ENCODE measurements around the gene CRBN. TPM values are rescaled to one million over a fixed set of nuclear protein-coding genes. Genes with fewer than 3 reads are reported as not detected.

CRBN gene
- total RNA-seq, 1 donor from 2014 or later, result 76.2 TPM

GRCh38 chr3:3119393-3119851 is 60.1 kb downstream of the CRBN start:
- Histone ChIP-seq H3K9me3 (ENCODE audit: control insufficient read depth in 3 of 3, low read length in 3 of 3) (no peaks in the 10 kb centered on the region), H3K27ac (ENCODE audit: low read depth, low read length) (no peak overlapping the region), H3K9ac (ENCODE audit: low read depth in 1 of 3, low read length in 3 of 3) (no peak overlapping the region), H3K27me3 (ENCODE audit: control insufficient read depth in 3 of 3, insufficient read depth in 3 of 3, low read length in 3 of 3) (no peaks in the 10 kb centered on the region), H3K36me3 (ENCODE audit: control insufficient read depth in 3 of 3, insufficient read depth in 3 of 3, low read length in 3 of 3) (no peaks in the 10 kb centered on the region), H3K4me1 (ENCODE audit: control insufficient read depth in 3 of 3, insufficient read depth in 3 of 3, low read length in 3 of 3) (no peaks in the 10 kb centered on the region), H3K4me3 (ENCODE audit: low read length in 3 of 3) (no peak overlapping the region)

GRCh38 chr3:3117651-3118050 is 61.8 kb downstream of the CRBN start:
- H3K4me1 ChIP-seq (ENCODE audit: control insufficient read depth in 3 of 3, insufficient read depth in 3 of 3, low read length in 3 of 3), result no peaks in the 10 kb centered on the region
- H3K9ac ChIP-seq (ENCODE audit: low read depth in 1 of 3, low read length in 3 of 3), result no peak overlapping the region
- H3K27ac ChIP-seq (ENCODE audit: low read depth, low read length), result no peak overlapping the region
- H3K36me3 ChIP-seq (ENCODE audit: control insufficient read depth in 3 of 3, insufficient read depth in 3 of 3, low read length in 3 of 3), result no peaks in the 10 kb centered on the region
- H3K27me3 ChIP-seq (ENCODE audit: control insufficient read depth in 3 of 3, insufficient read depth in 3 of 3, low read length in 3 of 3), result no peaks in the 10 kb centered on the region
- H3K9me3 ChIP-seq (ENCODE audit: control insufficient read depth in 3 of 3, low read length in 3 of 3), result no peaks in the 10 kb centered on the region
- no peak overlapping the region for H3K4me3 ChIP-seq (ENCODE audit: low read length in 3 of 3)

GRCh38 chr3:3113042-3113709 is 66.3 kb downstream of the CRBN start:
- no peaks in the 10 kb centered on the region for H3K9me3 ChIP-seq (ENCODE audit: control insufficient read depth in 3 of 3, low read length in 3 of 3)
- no peak overlapping the region for H3K9ac ChIP-seq (ENCODE audit: low read depth in 1 of 3, low read length in 3 of 3)
- no peak overlapping the region for H3K27ac ChIP-seq (ENCODE audit: low read depth, low read length)
- no peaks in the 10 kb centered on the region for H3K4me1 ChIP-seq (ENCODE audit: control insufficient read depth in 3 of 3, insufficient read depth in 3 of 3, low read length in 3 of 3)
- no peak overlapping the region for H3K4me3 ChIP-seq (ENCODE audit: low read length in 3 of 3)
- peaks cover 0 to 4% (median 0%) of the 10 kb centered on the region in 3 donors for H3K27me3 ChIP-seq (ENCODE audit: control insufficient read depth in 3 of 3, insufficient read depth in 3 of 3, low read length in 3 of 3)
- H3K36me3 ChIP-seq (ENCODE audit: control insufficient read depth in 3 of 3, insufficient read depth in 3 of 3, low read length in 3 of 3), result no peaks in the 10 kb centered on the region

GRCh38 chr3:3110749-3111361 is 68.6 kb downstream of the CRBN start:
- Histone ChIP-seq H3K9me3 (ENCODE audit: control insufficient read depth in 3 of 3, low read length in 3 of 3) (no peaks in the 10 kb centered on the region), H3K27ac (ENCODE audit: low read depth, low read length) (no peak overlapping the region), H3K4me3 (ENCODE audit: low read length in 3 of 3) (no peak overlapping the region), H3K27me3 (ENCODE audit: control insufficient read depth in 3 of 3, insufficient read depth in 3 of 3, low read length in 3 of 3) (peaks cover 0 to 4% (median 0%) of the 10 kb centered on the region in 3 donors), H3K36me3 (ENCODE audit: control insufficient read depth in 3 of 3, insufficient read depth in 3 of 3, low read length in 3 of 3) (no peaks in the 10 kb centered on the region), H3K4me1 (ENCODE audit: control insufficient read depth in 3 of 3, insufficient read depth in 3 of 3, low read length in 3 of 3) (no peaks in the 10 kb centered on the region), H3K9ac (ENCODE audit: low read depth in 1 of 3, low read length in 3 of 3) (no peak overlapping the region)

- Histone ChIP-seq H3K27ac (ENCODE audit: low read depth, low read length) (no peak within 1 kb of the TSS), H3K36me3 (ENCODE audit: control insufficient read depth in 3 of 3, insufficient read depth in 3 of 3, low read length in 3 of 3) (no peaks in the 10 kb centered on the region), H3K9ac (ENCODE audit: low read depth in 1 of 3, low read length in 3 of 3) (no peak within 1 kb of the TSS), H3K4me3 (ENCODE audit: low read length in 3 of 3) (no peak within 1 kb of the TSS), H3K9me3 (ENCODE audit: control insufficient read depth in 3 of 3, low read length in 3 of 3) (no peaks in the 10 kb centered on the region), H3K27me3 (ENCODE audit: control insufficient read depth in 3 of 3, insufficient read depth in 3 of 3, low read length in 3 of 3) (peaks cover 0 to 4% (median 0%) of the 10 kb centered on the region in 3 donors), H3K4me1 (ENCODE audit: control insufficient read depth in 3 of 3, insufficient read depth in 3 of 3, low read length in 3 of 3) (no peaks in the 10 kb centered on the region)
Observed at GRCh38 chr3:3110299-3110630, 69.2 kb downstream of the CRBN start, which contains the start of gene IL5RA. Gene IL5RA, minus strand, starts transcription at chr3:3110374. Its CDS starts 5,390 bp downstream, at chr3:3104984.

- H3K9me3 ChIP-seq (ENCODE audit: control insufficient read depth in 3 of 3, low read length in 3 of 3), result no peaks in the 10 kb centered on the region
- H3K9ac ChIP-seq (ENCODE audit: low read depth in 1 of 3, low read length in 3 of 3), result no peak overlapping the region
- H3K27ac ChIP-seq (ENCODE audit: low read depth, low read length), result no peak overlapping the region
- H3K36me3 ChIP-seq (ENCODE audit: control insufficient read depth in 3 of 3, insufficient read depth in 3 of 3, low read length in 3 of 3), result no peaks in the 10 kb centered on the region
- H3K4me3 ChIP-seq (ENCODE audit: low read length in 3 of 3), result no peak overlapping the region
- peaks cover 0 to 4% (median 0%) of the 10 kb centered on the region in 3 donors for H3K27me3 ChIP-seq (ENCODE audit: control insufficient read depth in 3 of 3, insufficient read depth in 3 of 3, low read length in 3 of 3)
- no peaks in the 10 kb centered on the region for H3K4me1 ChIP-seq (ENCODE audit: control insufficient read depth in 3 of 3, insufficient read depth in 3 of 3, low read length in 3 of 3)
Observed at GRCh38 chr3:3109407-3110298, 69.8 kb downstream of the CRBN start.

- Histone ChIP-seq H3K9ac (ENCODE audit: low read depth in 1 of 3, low read length in 3 of 3) (no peak overlapping the region), H3K27me3 (ENCODE audit: control insufficient read depth in 3 of 3, insufficient read depth in 3 of 3, low read length in 3 of 3) (peaks cover 0 to 4% (median 0%) of the 10 kb centered on the region in 3 donors), H3K9me3 (ENCODE audit: control insufficient read depth in 3 of 3, low read length in 3 of 3) (no peaks in the 10 kb centered on the region), H3K27ac (ENCODE audit: low read depth, low read length) (no peak overlapping the region), H3K4me3 (ENCODE audit: low read length in 3 of 3) (no peak overlapping the region), H3K4me1 (ENCODE audit: control insufficient read depth in 3 of 3, insufficient read depth in 3 of 3, low read length in 3 of 3) (no peaks in the 10 kb centered on the region), H3K36me3 (ENCODE audit: control insufficient read depth in 3 of 3, insufficient read depth in 3 of 3, low read length in 3 of 3) (no peaks in the 10 kb centered on the region)
Observed at GRCh38 chr3:3107858-3108257, 71.6 kb downstream of the CRBN start.

GRCh38 chr3:3107181-3107580 is 72.3 kb downstream of the CRBN start:
- Histone ChIP-seq H3K27me3 (ENCODE audit: control insufficient read depth in 3 of 3, insufficient read depth in 3 of 3, low read length in 3 of 3) (peaks cover 0 to 4% (median 0%) of the 10 kb centered on the region in 3 donors), H3K4me3 (ENCODE audit: low read length in 3 of 3) (no peak overlapping the region), H3K27ac (ENCODE audit: low read depth, low read length) (no peak overlapping the region), H3K36me3 (ENCODE audit: control insufficient read depth in 3 of 3, insufficient read depth in 3 of 3, low read length in 3 of 3) (no peaks in the 10 kb centered on the region), H3K9me3 (ENCODE audit: control insufficient read depth in 3 of 3, low read length in 3 of 3) (no peaks in the 10 kb centered on the region), H3K4me1 (ENCODE audit: control insufficient read depth in 3 of 3, insufficient read depth in 3 of 3, low read length in 3 of 3) (no peaks in the 10 kb centered on the region), H3K9ac (ENCODE audit: low read depth in 1 of 3, low read length in 3 of 3) (no peak overlapping the region)

GRCh38 chr3:3105815-3106214 is 73.7 kb downstream of the CRBN start:
- no peaks in the 10 kb centered on the region for H3K4me1 ChIP-seq (ENCODE audit: control insufficient read depth in 3 of 3, insufficient read depth in 3 of 3, low read length in 3 of 3)
- no peaks in the 10 kb centered on the region for H3K9me3 ChIP-seq (ENCODE audit: control insufficient read depth in 3 of 3, low read length in 3 of 3)
- H3K4me3 ChIP-seq (ENCODE audit: low read length in 3 of 3), result no peak overlapping the region
- H3K27ac ChIP-seq (ENCODE audit: low read depth, low read length), result no peak overlapping the region
- H3K36me3 ChIP-seq (ENCODE audit: control insufficient read depth in 3 of 3, insufficient read depth in 3 of 3, low read length in 3 of 3), result no peaks in the 10 kb centered on the region
- no peak overlapping the region for H3K9ac ChIP-seq (ENCODE audit: low read depth in 1 of 3, low read length in 3 of 3)
- peaks cover 0 to 4% (median 0%) of the 10 kb centered on the region in 3 donors for H3K27me3 ChIP-seq (ENCODE audit: control insufficient read depth in 3 of 3, insufficient read depth in 3 of 3, low read length in 3 of 3)

GRCh38 chr3:3105246-3105645 is 74.2 kb downstream of the CRBN start:
- no peak overlapping the region for H3K4me3 ChIP-seq (ENCODE audit: low read length in 3 of 3)
- H3K9ac ChIP-seq (ENCODE audit: low read depth in 1 of 3, low read length in 3 of 3), result no peak overlapping the region
- no peaks in the 10 kb centered on the region for H3K27me3 ChIP-seq (ENCODE audit: control insufficient read depth in 3 of 3, insufficient read depth in 3 of 3, low read length in 3 of 3)
- H3K27ac ChIP-seq (ENCODE audit: low read depth, low read length), result no peak overlapping the region
- no peaks in the 10 kb centered on the region for H3K4me1 ChIP-seq (ENCODE audit: control insufficient read depth in 3 of 3, insufficient read depth in 3 of 3, low read length in 3 of 3)
- H3K9me3 ChIP-seq (ENCODE audit: control insufficient read depth in 3 of 3, low read length in 3 of 3), result no peaks in the 10 kb centered on the region
- no peaks in the 10 kb centered on the region for H3K36me3 ChIP-seq (ENCODE audit: control insufficient read depth in 3 of 3, insufficient read depth in 3 of 3, low read length in 3 of 3)

Measured in skeletal muscle tissue (tissue), 4 donors.